HepG2 (cell line): ENCODE measurements around the gene PTGIS. TPM values are rescaled to one million over a fixed set of nuclear protein-coding genes. Genes with fewer than 3 reads are reported as not detected.
A peak's percentile ranks its signal among the peaks of the same experiment; 100 is the strongest.

Experiments
- ADNP ChIP-seq: sonication (generic); formaldehyde crosslinking; IDR thresholded peaks from 2 replicates; pipeline ENCODE4 v1.4.0; 2020; ENCODE audit warnings: missing genetic modification reagents
- AGO2 ChIP-seq: fragments of 200-400 bp; formaldehyde crosslinking; optimal IDR thresholded peaks from 2 replicates; pipeline ENCODE3; 2017; ENCODE audit warnings: mild to moderate bottlenecking, low read depth, low read length, moderate library complexity
- CHD4 ChIP-seq: fragments of 200-600 bp; sonication (generic); IDR thresholded peaks from 2 replicates; pipeline ENCODE4 v1.7.0; 2017; ENCODE audit warnings: mild to moderate bottlenecking, low read length, borderline replicate concordance
- DMAP1 ChIP-seq: IDR thresholded peaks from 2 replicates; pipeline ENCODE4 v1.6.1; 2016
- EEA1 ChIP-seq: sonication (generic); formaldehyde crosslinking; IDR thresholded peaks from 2 replicates; pipeline ENCODE4 v1.5.1; 2020; ENCODE audit warnings: mild to moderate bottlenecking, missing genetic modification reagents, borderline replicate concordance
- EP300 ChIP-seq, 3 experiments: sonication (generic) in 1 of 3; formaldehyde crosslinking in 1 of 3; IDR thresholded peaks; 2 replicates each; pipeline versions ENCODE4 v1.5.1 to v1.6.1; 2011 to 2020; ENCODE audit warnings: low read depth in 2 of 3, low read length in 2 of 3, borderline replicate concordance in 1 of 3, improper control_type of control experiment in 1 of 3, mild to moderate bottlenecking in 1 of 3, missing genetic modification reagents in 1 of 3, moderate library complexity in 1 of 3
- MAFG ChIP-seq: sonication (generic); formaldehyde crosslinking; IDR thresholded peaks from 2 replicates; pipeline ENCODE4 v1.5.1; 2020; ENCODE audit warnings: mild to moderate bottlenecking, missing genetic modification reagents
- MED8 ChIP-seq: sonication (generic); formaldehyde crosslinking; IDR thresholded peaks from 2 replicates; pipeline ENCODE4 v1.8.1; 2023; ENCODE audit warnings: mild to moderate bottlenecking, missing genetic modification reagents; ENCODE audit not compliant: insufficient replicate concordance
- PCBP2 ChIP-seq: fragments of 200-400 bp; formaldehyde crosslinking; optimal IDR thresholded peaks from 2 replicates; pipeline ENCODE3; 2018; ENCODE audit warnings: low read length, low read depth; ENCODE audit not compliant: poor library complexity, severe bottlenecking
- SOX13 ChIP-seq, 3 experiments: fragments of 450-650 bp in 1 of 3; sonication (generic) in 1 of 3; formaldehyde crosslinking in 1 of 3; IDR thresholded peaks in 2 of 3; conservative IDR thresholded peaks in 1 of 3; 2 replicates each; pipeline versions ENCODE4 v1.5.0 to v1.6.1; 2016 to 2020; ENCODE audit warnings: antibody characterized with exemption in 1 of 3, mild to moderate bottlenecking in 1 of 3, missing compliant biosample characterization in 1 of 3, missing genetic modification reagents in 1 of 3, moderate library complexity in 1 of 3
- SRY ChIP-seq: sonication (generic); formaldehyde crosslinking; IDR thresholded peaks from 2 replicates; pipeline ENCODE4 v1.8.0; 2022; ENCODE audit warnings: mild to moderate bottlenecking, missing genetic modification reagents
- ZNF138 ChIP-seq: sonication (generic); formaldehyde crosslinking; IDR thresholded peaks from 2 replicates; pipeline ENCODE4 v1.5.0; 2020; ENCODE audit warnings: mild to moderate bottlenecking, low read depth, missing genetic modification reagents
- ZNF224 ChIP-seq: sonication (generic); formaldehyde crosslinking; IDR thresholded peaks from 2 replicates; pipeline ENCODE4 v1.5.0; 2020; ENCODE audit warnings: mild to moderate bottlenecking, missing genetic modification reagents
- ZNF230 ChIP-seq: sonication (generic); formaldehyde crosslinking; IDR thresholded peaks from 2 replicates; pipeline ENCODE4 v1.4.0; 2020; ENCODE audit warnings: mild to moderate bottlenecking, missing genetic modification reagents
- ZNF558 ChIP-seq: sonication (generic); formaldehyde crosslinking; IDR thresholded peaks from 2 replicates; pipeline ENCODE4 v1.9.0; 2022; ENCODE audit warnings: mild to moderate bottlenecking, missing genetic modification reagents, borderline replicate concordance
- ZNF616 ChIP-seq: sonication (generic); formaldehyde crosslinking; IDR thresholded peaks from 2 replicates; pipeline ENCODE4 v1.5.0; 2020; ENCODE audit warnings: low read depth, mild to moderate bottlenecking, missing genetic modification reagents
- ZNF660 ChIP-seq: sonication (generic); formaldehyde crosslinking; IDR thresholded peaks from 2 replicates; pipeline ENCODE4 v1.5.1; 2020; ENCODE audit warnings: mild to moderate bottlenecking, low read depth, missing genetic modification reagents, borderline replicate concordance
- ZNF850 ChIP-seq: sonication (generic); formaldehyde crosslinking; conservative IDR thresholded peaks from 2 replicates; pipeline ENCODE4 v1.9.0; 2021; ENCODE audit warnings: mild to moderate bottlenecking, missing genetic modification reagents
- polyA plus RNA-seq, 8 experiments: library from polyadenylated mRNA; depleted of rRNA in 3 of 8; stranded (reverse) in 7 of 8; unstranded in 1 of 8; fragments of >200 nt; fragmentation: Illumina TruSeq in 4 of 8; extraction: Trizol in 4 of 8; gene quantifications; 2 replicates each; pipeline versions ENCODE4 v1.2.1 to v1.2.3, GENCODE V29; 2011 to 2016; ENCODE audit warnings: low read depth in 4 of 8, missing spikeins in 1 of 8, mixed read lengths in 1 of 8; ENCODE audit not compliant: insufficient read depth in 1 of 8
- total RNA-seq, 5 experiments: library from RNA; depleted of rRNA; stranded (reverse); fragments of >200 nt; fragmentation: Illumina TruSeq; extraction: Trizol; gene quantifications; 2 replicates each; pipeline ENCODE4 v1.2.3, GENCODE V29; 2016; ENCODE audit warnings: low read depth in 1 of 5
- TF ChIP-seq, protein P1 (sequence below): sonication (generic); formaldehyde crosslinking; IDR thresholded peaks from 2 replicates; pipeline ENCODE4 v1.4.0; 2020; ENCODE audit warnings: missing genetic modification reagents
- TF ChIP-seq, protein P2 (sequence below): sonication (generic); formaldehyde crosslinking; IDR thresholded peaks from 2 replicates; pipeline ENCODE4 v1.4.0; 2020; ENCODE audit warnings: missing genetic modification reagents
- TF ChIP-seq, protein P3 (sequence below): sonication (generic); formaldehyde crosslinking; IDR thresholded peaks from 2 replicates; pipeline ENCODE4 v1.5.1; 2020; ENCODE audit warnings: mild to moderate bottlenecking, missing genetic modification reagents

PTGIS gene
- total and polyA plus RNA-seq, 2 of the 13 experiments (the other 11 are each of a cell fraction or from before 2014, with no cell fraction given) = not detected

DNA sequence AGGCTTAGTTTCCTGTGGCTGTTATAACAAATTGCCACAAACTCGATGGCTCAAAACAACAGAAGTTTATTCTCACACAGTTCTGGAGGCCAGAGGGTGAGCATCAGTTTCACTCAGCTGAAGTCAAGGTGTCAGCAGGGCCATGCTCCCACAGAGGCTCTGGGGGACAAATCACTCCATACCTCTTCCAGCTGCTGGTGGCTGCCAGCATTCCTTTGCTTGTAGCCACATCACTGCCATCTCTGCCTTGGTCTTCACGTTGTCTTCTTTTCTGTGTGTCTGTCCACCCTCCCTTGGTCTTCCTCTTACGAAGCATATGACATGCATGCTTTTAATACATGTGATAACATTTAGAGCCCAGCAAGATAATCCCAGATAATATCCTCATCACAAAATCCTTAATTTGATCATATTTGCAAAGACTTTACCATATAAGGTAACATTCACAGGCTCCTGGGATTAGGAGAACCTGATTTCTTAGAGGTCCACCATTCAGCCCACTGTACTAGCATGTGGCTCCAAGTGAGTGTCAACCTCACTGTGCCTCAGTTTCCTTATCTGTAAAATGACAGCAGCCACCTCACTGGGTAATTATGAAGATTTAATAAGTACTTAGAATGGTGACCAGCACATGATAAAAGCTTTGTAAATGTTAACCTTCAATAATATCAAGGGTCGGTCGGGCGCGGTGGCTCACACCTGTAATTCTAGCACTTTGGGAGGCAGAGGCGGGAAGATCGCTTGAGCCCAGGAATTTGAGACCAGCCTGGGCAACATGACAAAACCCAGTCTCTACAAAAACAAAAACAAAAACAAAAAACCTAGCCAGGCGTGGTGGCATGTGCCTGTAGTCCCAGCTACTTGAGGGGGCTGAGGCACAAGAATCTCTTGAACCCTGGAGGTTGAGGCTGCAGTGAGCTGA is 14.7 kb upstream of the PTGIS start (continued):
- no peak for TF ChIP-seq AGO2
- no peak for TF ChIP-seq DMAP1 (CRISPR knock-in tag)
- no peak for TF ChIP-seq MED8
- TF ChIP-seq CHD4 = peak; percentile 79; the same call in 1 of the 2 replicates
- TF ChIP-seq SRY (CRISPR knock-in tag) = no peak
- TF ChIP-seq SOX13 (IDR thresholded peaks at IDR 0.05) = no peak
- no peak for TF ChIP-seq SOX13 (CRISPR knock-in tag; conservative IDR thresholded peaks at IDR 0.05 in 1 of 2, IDR thresholded peaks at IDR 0.05 in 1 of 2)
- TF ChIP-seq, protein P1, sequence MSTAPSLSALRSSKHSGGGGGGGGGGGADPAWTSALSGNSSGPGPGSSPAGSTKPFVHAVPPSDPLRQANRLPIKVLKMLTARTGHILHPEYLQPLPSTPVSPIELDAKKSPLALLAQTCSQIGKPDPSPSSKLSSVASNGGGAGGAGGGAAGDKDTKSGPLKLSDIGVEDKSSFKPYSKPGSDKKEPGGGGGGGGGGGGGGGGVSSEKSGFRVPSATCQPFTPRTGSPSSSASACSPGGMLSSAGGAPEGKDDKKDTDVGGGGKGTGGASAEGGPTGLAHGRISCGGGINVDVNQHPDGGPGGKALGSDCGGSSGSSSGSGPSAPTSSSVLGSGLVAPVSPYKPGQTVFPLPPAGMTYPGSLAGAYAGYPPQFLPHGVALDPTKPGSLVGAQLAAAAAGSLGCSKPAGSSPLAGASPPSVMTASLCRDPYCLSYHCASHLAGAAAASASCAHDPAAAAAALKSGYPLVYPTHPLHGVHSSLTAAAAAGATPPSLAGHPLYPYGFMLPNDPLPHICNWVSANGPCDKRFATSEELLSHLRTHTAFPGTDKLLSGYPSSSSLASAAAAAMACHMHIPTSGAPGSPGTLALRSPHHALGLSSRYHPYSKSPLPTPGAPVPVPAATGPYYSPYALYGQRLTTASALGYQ (CRISPR knock-in tag) = no peak
- no peak for TF ChIP-seq PCBP2
- TF ChIP-seq, protein P2, sequence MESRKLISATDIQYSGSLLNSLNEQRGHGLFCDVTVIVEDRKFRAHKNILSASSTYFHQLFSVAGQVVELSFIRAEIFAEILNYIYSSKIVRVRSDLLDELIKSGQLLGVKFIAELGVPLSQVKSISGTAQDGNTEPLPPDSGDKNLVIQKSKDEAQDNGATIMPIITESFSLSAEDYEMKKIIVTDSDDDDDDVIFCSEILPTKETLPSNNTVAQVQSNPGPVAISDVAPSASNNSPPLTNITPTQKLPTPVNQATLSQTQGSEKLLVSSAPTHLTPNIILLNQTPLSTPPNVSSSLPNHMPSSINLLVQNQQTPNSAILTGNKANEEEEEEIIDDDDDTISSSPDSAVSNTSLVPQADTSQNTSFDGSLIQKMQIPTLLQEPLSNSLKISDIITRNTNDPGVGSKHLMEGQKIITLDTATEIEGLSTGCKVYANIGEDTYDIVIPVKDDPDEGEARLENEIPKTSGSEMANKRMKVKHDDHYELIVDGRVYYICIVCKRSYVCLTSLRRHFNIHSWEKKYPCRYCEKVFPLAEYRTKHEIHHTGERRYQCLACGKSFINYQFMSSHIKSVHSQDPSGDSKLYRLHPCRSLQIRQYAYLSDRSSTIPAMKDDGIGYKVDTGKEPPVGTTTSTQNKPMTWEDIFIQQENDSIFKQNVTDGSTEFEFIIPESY (CRISPR knock-in tag) = no peak
- no peak for TF ChIP-seq ZNF660
- TF ChIP-seq ZNF138 (CRISPR knock-in tag) = no peak
- 0 out of 2 replicates have a peak, but pooled peaks have one; percentile 47 for TF ChIP-seq ZNF558 (CRISPR knock-in tag)
- TF ChIP-seq EP300 (IDR thresholded peaks at IDR 0.05; ENCODE audit: low read depth in 2 of 2, low read length in 2 of 2) = no peak
- TF ChIP-seq EP300 (CRISPR knock-in tag; IDR thresholded peaks at IDR 0.05; ENCODE audit: borderline replicate concordance) = no peak
- no peak for TF ChIP-seq ZNF224 (CRISPR knock-in tag)
- TF ChIP-seq ZNF230 (CRISPR knock-in tag) = no peak
- TF ChIP-seq ZNF616 (CRISPR knock-in tag) = no peak
- TF ChIP-seq EEA1 (CRISPR knock-in tag) = no peak
- TF ChIP-seq ADNP (CRISPR knock-in tag) = 0 out of 2 replicates have a peak, but pooled peaks have one; percentile 26
- TF ChIP-seq ZNF850 (CRISPR knock-in tag) = no peak
- TF ChIP-seq, protein P3, sequence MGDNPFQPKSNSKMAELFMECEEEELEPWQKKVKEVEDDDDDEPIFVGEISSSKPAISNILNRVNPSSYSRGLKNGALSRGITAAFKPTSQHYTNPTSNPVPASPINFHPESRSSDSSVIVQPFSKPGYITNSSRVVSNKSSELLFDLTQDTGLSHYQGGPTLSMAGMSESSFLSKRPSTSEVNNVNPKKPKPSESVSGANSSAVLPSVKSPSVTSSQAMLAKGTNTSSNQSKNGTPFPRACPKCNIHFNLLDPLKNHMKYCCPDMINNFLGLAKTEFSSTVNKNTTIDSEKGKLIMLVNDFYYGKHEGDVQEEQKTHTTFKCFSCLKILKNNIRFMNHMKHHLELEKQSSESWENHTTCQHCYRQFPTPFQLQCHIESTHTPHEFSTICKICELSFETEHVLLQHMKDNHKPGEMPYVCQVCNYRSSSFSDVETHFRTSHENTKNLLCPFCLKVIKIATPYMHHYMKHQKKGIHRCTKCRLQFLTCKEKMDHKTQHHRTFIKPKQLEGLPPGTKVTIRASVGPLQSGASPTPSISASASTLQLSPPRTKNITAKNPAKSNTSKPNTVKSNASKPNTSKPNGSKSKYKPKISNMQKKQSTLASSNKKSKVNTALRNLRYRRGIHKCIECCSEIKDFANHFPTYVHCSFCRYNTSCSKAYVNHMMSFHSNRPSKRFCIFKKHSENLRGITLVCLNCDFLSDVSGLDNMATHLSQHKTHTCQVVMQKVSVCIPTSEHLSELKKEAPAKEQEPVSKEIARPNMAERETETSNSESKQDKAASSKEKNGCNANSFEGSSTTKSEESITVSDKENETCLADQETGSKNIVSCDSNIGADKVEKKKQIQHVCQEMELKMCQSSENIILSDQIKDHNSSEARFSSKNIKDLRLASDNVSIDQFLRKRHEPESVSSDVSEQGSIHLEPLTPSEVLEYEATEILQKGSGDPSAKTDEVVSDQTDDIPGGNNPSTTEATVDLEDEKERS (CRISPR knock-in tag) = peak; percentile 97
- TF ChIP-seq MAFG = no peak
